Stimulated activated CD8-positive, alpha-beta memory T cell treated with anti-CD3 and anti-CD28 coated beads, Interleukin-15, amount 100 ng/mL, for 1 hour (primary cell): ENCODE data around the gene FKBP5.
"Not testable (repeated sequence)": the region's sequence is repeated elsewhere in the genome, so short reads cannot be mapped to it uniquely, and the experiment has no call there.

ENCODE experiments used
- DNase-seq: peaks from one replicate; pipeline ENCODE4 v3.0.0-alpha.2; 2020; ENCODE audit warnings: low read depth

Gene FKBP5

GRCh38 chr6:35583893-35584688 lies 104.6 kb downstream of the FKBP5 start:
- peak; percentile 51 for DNase-seq

GRCh38 chr6:35582315-35582714 lies 106.4 kb downstream of the FKBP5 start:
- no peak for DNase-seq

- no peak for DNase-seq
Measured at GRCh38 chr6:35581633-35582032, 107.1 kb downstream of the FKBP5 start.

GRCh38 chr6:35580836-35581235 lies 107.9 kb downstream of the FKBP5 start:
- DNase-seq = no peak

- DNase-seq = no peak
Measured at GRCh38 chr6:35576682-35577081, 112.0 kb downstream of the FKBP5 start.

GRCh38 chr6:35573495-35574110 lies 115.1 kb downstream of the FKBP5 start:
- no peak for DNase-seq

GRCh38 chr6:35570885-35571330 lies 117.8 kb downstream of the FKBP5 start:
- DNase-seq = not testable (repeated sequence)

- no peak for DNase-seq
Measured at GRCh38 chr6:35569011-35569461, 119.7 kb downstream of the FKBP5 start.

- DNase-seq = no peak
Measured at GRCh38 chr6:35566794-35567193, 121.9 kb downstream of the FKBP5 start.

- no peak for DNase-seq
Measured at GRCh38 chr6:35564733-35565132, 124.0 kb downstream of the FKBP5 start.

GRCh38 chr6:35562060-35562459 lies 126.7 kb downstream of the FKBP5 start:
- DNase-seq = no peak

GRCh38 chr6:35561113-35561512 lies 127.6 kb downstream of the FKBP5 start:
- no peak for DNase-seq

GRCh38 chr6:35558571-35558970 lies 130.1 kb downstream of the FKBP5 start:
- no peak for DNase-seq

- DNase-seq = no peak
Measured at GRCh38 chr6:35557239-35557638, 131.5 kb downstream of the FKBP5 start.

- DNase-seq = no peak
Measured at GRCh38 chr6:35554811-35555210, 133.9 kb downstream of the FKBP5 start.

GRCh38 chr6:35553315-35553714 lies 135.4 kb downstream of the FKBP5 start:
- no peak for DNase-seq

- peak; percentile 39 for DNase-seq
Measured at GRCh38 chr6:35552285-35552917, 136.3 kb downstream of the FKBP5 start.

GRCh38 chr6:35550437-35550836 lies 138.3 kb downstream of the FKBP5 start:
- no peak for DNase-seq

GRCh38 chr6:35547676-35548075 lies 141.0 kb downstream of the FKBP5 start:
- DNase-seq = no peak

- DNase-seq = no peak
Measured at GRCh38 chr6:35544769-35545361, 143.8 kb downstream of the FKBP5 start.

GRCh38 chr6:35543459-35544193 lies 145.1 kb downstream of the FKBP5 start:
- DNase-seq = no peak

- DNase-seq = no peak
Measured at GRCh38 chr6:35541836-35542235, 146.9 kb downstream of the FKBP5 start.
